Activated CD8-positive, alpha-beta memory T cell treated with anti-CD3 and anti-CD28 coated beads, Interleukin-2, amount 50 U/mL, for 4 hours (primary cell): ENCODE measurements around the gene BOC.

Experiments used
- DNase-seq: peaks from one replicate; pipeline ENCODE4 v3.0.0-alpha.2; 2020

Gene BOC

GRCh38 chr3:113193719-113194118 is 17.6 kb upstream of the BOC start:
- DNase-seq, result no peak

DNA sequence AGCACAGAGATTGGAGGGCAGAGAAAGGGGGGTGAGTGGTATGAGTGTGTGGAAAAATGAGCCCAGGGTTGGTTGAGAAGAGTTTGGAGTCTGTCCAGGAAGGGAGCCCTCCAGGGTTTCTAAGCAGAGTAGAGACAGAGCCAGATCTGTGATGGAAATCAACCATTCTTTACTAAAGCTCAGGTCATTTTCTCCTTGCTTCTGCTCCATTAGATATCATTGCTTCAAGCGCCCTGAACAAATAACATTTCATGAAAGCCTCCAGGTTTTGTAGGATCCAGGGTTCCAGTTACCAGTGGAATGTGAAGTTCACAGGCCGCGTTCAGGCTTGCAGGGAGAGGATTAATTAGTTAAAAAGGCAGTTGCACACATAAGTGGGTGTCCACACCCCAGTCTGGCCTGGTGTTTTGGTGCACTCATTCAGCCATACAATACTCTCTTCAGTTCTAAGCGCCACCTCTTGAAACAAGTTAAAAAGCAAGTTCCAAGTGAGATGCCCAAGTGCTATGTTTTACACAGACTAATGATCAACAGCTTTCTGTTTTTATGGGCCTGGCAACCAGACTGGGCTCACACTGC is 16.4 kb upstream of the BOC start:
- no peak for DNase-seq

- no peak for DNase-seq
These were observed 11.0 kb upstream of the BOC start for GRCh38 chr3:113200351-113200750.

GRCh38 chr3:113200946-113201345 is 10.4 kb upstream of the BOC start:
- DNase-seq, result no peak

GRCh38 chr3:113204371-113204770 is 7.0 kb upstream of the BOC start:
- no peak for DNase-seq

DNA sequence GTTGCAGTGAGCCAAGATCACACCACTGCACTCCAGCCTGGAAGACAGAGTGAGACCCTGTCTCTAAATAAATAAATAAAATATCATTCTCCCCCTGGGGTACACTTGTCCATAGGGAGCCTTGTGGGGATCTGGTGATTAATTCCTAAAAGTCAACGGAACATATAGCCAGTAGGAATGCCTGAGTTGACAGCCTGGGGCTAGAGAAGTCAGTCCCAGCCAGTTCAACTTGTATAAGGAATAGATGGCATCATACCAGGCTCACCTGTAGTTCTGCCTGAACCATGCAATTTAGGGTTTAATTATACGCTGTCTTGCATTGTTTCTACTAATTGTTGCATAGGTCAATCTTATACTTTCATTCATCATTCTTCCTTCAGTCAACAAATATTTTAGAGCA is 5.9 kb upstream of the BOC start:
- DNase-seq, result no peak

DNA sequence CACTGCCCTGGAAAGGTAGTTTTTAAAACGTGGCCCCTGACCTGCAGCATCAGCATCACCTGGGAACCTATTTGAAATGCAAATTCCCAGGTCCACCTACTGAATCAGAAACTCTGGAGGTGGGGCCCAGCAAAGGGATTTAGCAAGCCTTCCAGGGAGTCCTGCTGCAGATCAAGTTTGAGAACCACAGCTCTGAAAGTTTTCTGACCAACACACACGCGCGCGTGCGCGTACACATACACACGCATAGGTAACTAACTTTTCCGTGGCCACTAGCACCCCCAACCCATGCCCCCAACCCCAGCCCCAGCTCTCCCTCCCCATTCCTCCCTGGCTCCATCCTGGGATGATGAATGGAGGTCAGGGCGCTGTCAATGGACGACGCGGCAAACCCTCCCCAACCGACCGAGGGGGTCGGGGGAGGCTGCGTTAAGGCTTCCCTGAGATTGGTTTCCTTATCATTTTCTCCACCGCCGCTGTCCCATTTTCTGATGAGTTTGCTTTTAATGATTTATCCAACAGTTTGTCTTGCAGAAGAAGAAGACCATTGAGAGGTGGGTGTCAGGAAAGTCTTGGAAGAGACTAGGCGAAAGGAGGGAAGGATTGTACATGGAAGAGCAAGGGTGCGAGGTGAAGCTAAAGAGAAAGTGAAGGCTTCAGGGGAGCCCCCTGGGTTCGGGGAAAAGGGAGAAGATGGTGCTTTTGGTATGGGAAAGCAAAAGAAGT is 590 bp upstream of the BOC start:
- no peak for DNase-seq

GRCh38 chr3:113212150-113212843 is 940 bp downstream of the BOC start:
- DNase-seq, result no peak

- DNase-seq, result no peak
These were observed 1.6 kb downstream of the BOC start for GRCh38 chr3:113212844-113213375.

DNA sequence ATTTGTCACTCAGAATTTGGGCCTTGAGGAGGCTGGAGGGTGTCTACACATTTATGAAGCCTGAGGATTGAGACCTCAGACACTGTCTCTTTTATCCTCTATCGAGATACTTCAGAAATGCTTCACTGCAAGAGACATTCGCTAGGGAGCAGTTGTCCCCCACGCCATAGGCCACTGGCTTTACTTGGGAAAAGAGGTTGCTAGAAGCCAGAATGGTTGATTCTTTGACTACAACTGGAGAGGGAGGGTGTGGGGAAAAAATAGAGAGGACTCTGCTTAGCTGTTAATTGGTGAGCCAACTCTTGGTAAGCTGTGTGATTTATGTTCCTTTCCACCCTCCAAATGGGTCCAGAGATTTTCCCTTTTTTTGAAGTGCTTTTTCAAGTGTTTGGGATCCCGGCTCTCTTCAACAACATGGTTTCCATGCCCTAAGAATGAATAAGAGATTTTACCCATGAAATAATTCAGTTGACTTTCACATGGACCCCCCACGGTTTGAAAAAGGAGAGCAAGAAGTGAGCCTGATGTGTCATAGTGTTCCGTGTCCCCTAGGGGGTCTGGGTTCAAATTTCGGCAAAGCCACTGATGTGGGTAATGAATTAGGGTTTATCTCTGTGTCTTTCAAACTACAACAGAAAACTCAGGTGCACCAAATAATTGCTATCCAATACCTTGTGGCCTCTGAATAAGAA is 2.7 kb downstream of the BOC start:
- no peak for DNase-seq

DNA sequence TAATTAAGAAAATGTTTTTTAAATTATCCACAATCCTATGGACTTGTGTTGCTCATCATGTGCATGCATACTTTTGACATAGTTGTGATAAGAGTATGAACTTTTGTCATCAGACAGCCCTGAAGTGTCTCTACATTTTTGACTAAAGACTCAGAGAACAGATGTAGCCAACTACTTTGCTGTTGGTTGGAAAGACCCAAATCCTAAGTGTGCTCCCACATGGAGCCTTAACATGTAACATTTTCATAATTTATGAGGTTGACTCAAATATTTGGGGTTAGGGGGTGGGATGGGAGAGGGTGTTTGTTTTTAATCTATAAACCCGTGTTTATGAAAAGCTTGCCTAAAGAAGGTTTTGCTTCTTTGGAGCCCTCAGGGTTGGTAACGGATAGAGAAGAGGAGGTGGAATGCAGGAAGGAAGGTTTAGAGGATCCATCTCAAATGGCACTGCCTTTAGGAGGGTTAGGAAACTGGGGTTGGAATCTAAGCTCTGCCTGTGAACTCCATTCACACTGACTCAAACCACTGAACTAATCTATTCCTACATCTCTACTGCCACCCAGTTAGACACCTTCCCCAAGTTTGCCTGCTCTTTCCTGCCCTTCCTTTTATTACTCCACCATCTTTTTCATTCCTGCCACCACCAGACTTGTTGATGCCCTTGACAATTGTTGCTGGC is 3.7 kb downstream of the BOC start:
- no peak for DNase-seq

DNA sequence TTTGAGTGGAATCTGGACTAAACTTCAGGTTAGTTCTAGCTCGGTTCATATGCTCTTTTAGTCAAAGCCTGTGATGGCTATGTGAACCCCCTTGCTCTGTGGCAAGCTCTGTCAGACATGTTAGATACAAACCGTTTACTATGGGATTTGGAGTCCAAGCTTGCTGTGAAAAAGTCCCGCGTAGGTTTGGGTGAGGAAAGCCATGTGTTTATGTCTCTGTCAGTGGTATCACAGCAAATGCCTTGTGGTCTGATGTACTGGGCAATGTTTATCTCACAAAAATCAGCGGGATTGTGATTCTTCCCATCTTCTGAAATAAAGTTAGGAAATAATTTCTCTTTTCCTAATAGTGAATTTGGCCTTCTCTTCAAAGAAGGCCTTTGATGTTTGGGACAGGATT is 5.0 kb downstream of the BOC start:
- DNase-seq, result no peak

- DNase-seq, result no peak
These were observed 6.8 kb downstream of the BOC start for GRCh38 chr3:113218011-113218680.

GRCh38 chr3:113218681-113219045 is 7.3 kb downstream of the BOC start:
- DNase-seq, result no peak

- no peak for DNase-seq
These were observed 8.4 kb downstream of the BOC start for GRCh38 chr3:113219605-113220300.

- DNase-seq, result no peak
These were observed 9.4 kb downstream of the BOC start for GRCh38 chr3:113220721-113221120.

DNA sequence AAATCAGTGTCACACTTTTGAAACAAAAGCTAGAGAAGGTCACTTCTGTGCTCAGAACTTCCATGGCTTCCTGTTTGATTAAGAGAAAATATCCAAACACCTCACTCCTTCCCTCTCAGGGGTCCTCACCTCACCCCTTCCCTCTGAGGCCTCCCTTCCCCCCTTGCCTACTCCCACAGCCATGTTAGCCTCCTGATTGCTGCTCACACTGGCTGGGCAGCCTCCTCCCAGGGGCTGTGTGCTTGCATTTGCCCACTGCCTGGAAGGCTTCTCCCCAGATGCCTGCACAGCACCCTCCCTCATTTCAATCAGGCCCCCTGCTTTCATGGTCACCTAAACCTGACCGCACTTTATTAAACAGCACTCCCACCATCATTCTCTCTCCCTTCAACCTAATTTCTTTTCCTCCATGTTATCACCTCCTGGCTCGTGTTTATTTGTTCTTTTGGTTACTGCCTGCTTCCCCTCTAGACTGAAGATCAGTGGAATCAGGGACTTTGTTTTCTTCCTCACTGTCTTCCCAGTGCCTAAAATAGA is 10.4 kb downstream of the BOC start:
- no peak for DNase-seq

DNA sequence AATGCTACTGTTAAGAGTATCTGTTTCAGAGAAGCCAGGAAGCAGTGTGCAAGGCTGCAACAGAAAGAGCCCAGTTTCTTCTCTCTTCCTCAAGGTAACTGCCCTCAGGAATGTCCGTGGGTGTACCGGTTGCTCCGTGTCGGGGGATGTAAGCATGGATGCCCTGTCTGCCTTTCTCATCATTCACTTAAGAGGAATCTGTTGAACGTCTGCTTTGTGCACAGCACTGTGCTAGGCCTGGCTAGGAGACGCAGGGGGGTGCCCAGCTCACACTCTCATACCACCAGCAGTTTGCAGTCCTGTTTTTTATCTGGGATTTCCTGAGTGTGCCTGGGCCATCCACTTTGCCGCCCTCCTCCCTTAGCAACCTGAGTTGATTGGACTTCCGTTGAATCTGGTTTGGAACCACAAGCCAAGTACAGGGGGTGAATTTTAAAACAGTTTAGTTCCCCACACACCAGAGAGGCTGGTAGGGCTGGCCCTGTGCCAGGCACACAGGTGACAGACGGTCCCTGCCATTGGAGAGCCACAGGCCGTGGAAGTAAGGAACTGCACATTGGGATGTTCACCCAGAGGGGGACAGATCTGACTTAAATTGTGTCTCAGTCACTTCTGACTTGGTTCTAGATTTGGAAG is 11.2 kb downstream of the BOC start:
- no peak for DNase-seq

DNA sequence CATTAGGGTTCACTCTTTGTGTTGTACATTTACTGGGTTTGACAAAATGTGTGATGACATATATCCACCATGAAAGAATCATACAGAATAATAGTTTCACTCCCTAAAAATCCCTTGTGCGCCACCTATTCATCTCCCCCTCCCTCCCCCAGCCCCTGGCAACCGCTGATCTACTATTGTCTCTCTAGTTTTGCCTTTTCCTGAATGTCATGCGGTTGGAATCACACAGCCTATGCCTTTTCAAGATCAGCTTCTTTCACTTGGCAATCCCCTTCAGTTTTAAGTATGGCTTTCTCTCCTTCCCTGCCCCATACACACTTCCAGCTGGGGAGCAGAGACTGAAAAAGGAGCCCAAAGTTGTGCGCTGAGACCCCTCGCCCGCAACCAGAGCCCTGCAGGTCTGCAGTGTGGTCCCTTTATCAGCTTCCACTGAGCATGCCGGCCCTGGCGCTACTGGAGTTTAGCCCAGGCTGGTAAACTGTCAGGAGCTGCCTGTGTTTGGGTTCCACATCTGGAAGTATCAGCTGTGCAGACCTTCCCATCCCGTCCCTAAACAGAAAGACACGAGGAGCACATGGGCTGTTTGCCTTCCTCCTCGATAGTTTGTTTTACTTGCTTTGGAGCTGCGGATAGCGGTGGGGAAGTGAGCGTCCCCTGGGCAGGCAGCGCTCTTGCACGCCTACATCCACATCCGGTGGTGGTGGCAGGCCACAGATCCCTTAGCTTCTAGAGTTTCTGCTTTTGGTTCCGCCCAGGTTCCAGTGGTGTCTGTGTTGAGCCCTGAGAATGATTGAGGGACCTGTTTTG is 12.3 kb downstream of the BOC start:
- no peak for DNase-seq

GRCh38 chr3:113225286-113225685 is 13.9 kb downstream of the BOC start:
- DNase-seq, result no peak
